ENCODE measurements around the gene AGRP. TPM values are rescaled to one million over a fixed set of nuclear protein-coding genes. Genes with fewer than 3 reads are reported as not detected.

Gene AGRP
- total RNA-seq, 1 experiment from 2014 or later, result not detected

- no peaks in the 10 kb centered on the region for H4K20me1 ChIP-seq (ENCODE audit: control insufficient read depth, insufficient read depth, insufficient read length)
- H3K36me3 Mint-ChIP-seq (ENCODE audit: insufficient read depth in 1 of 3, low read depth in 3 of 3), result peaks cover 4 to 24% (median 14%) of the 10 kb centered on the region in 3 experiments; a peak in 6 of 7 replicates
Measured at GRCh38 chr16:67433131-67433719, 50.1 kb downstream of the AGRP start.

More at GRCh38 chr16:67433131-67433719, 50.1 kb downstream of the AGRP start:
- no peak overlapping the region for H2BK120ac ChIP-seq (ENCODE audit: low read depth, low read length, poor library complexity, severe bottlenecking)
- Mint-ChIP-seq H3K4me3 (peak overlapping the region; percentile 55 to 74; a peak in 4 of 5 replicates), H3K9me3 (no peaks in the 10 kb centered on the region), H3K27ac (peak overlapping the region in 1 of 3 experiments; percentile 89; a peak in 1 of 7 replicates), H3K4me1 (peaks cover 43 to 45% of the 10 kb centered on the region in 2 experiments), H3K27me3 (ENCODE audit: low read depth) (peaks cover 16% of the 10 kb centered on the region)
- H3K56ac ChIP-seq (ENCODE audit: insufficient read length, low read depth, low read length), result no peak overlapping the region
- no peak overlapping the region for H2BK5ac ChIP-seq (ENCODE audit: insufficient read length, low read length)
- no peak overlapping the region for H3K27ac ChIP-seq (ENCODE audit: insufficient read length, low read depth, low read length)
- no CpG with 5 or more reads among the region's 5 CpGs for WGBS (ENCODE audit: extremely low coverage, insufficient read length, low lambda C conversion rate)
- H3K23ac ChIP-seq (ENCODE audit: insufficient read length, low read depth, low read length), result no peak overlapping the region
- peaks cover 10% of the 10 kb centered on the region; the same call in 1 of the 2 replicates for H3K4me1 ChIP-seq (ENCODE audit: insufficient read depth, low read length)
- no peak overlapping the region for H3K18ac ChIP-seq (ENCODE audit: insufficient read length, low read depth, low read length)
- H3K4ac ChIP-seq (ENCODE audit: low read depth, low read length), result no peak overlapping the region
- H3K9me3 ChIP-seq (ENCODE audit: control insufficient read depth, low read depth, low read length), result no peaks in the 10 kb centered on the region
- H3K79me1 ChIP-seq (ENCODE audit: insufficient read depth, low read depth, low read length, poor library complexity, severe bottlenecking), result no peaks in the 10 kb centered on the region
- no peak overlapping the region for H2BK20ac ChIP-seq (ENCODE audit: low read depth, low read length, poor library complexity, severe bottlenecking)
- H3K79me2 ChIP-seq (ENCODE audit: insufficient read depth, low read length), result no peaks in the 10 kb centered on the region; the same call in 1 of the 2 replicates
- no peak overlapping the region for H2AFZ ChIP-seq (ENCODE audit: low read length)
- TF ChIP-seq, protein P1, sequence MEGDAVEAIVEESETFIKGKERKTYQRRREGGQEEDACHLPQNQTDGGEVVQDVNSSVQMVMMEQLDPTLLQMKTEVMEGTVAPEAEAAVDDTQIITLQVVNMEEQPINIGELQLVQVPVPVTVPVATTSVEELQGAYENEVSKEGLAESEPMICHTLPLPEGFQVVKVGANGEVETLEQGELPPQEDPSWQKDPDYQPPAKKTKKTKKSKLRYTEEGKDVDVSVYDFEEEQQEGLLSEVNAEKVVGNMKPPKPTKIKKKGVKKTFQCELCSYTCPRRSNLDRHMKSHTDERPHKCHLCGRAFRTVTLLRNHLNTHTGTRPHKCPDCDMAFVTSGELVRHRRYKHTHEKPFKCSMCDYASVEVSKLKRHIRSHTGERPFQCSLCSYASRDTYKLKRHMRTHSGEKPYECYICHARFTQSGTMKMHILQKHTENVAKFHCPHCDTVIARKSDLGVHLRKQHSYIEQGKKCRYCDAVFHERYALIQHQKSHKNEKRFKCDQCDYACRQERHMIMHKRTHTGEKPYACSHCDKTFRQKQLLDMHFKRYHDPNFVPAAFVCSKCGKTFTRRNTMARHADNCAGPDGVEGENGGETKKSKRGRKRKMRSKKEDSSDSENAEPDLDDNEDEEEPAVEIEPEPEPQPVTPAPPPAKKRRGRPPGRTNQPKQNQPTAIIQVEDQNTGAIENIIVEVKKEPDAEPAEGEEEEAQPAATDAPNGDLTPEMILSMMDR (conservative IDR thresholded peaks at IDR 0.05), result no peak
- no peak overlapping the region for H2BK12ac ChIP-seq (ENCODE audit: insufficient read length, low read depth, low read length)
- no peak overlapping the region for H2BK15ac ChIP-seq (ENCODE audit: low read depth, low read length)
- H3K14ac ChIP-seq (ENCODE audit: insufficient read depth, low read length), result no peak overlapping the region
- no peak overlapping the region for H4K5ac ChIP-seq (ENCODE audit: insufficient read length, low read depth, low read length)
- H3K4me2 ChIP-seq (ENCODE audit: insufficient read depth, insufficient read length, low read length), result peak overlapping the region; percentile 58
- no peak overlapping the region for H4K8ac ChIP-seq (replicated peaks; ENCODE audit: insufficient read length, low read depth, low read length)
- no peak for DNase-seq
- H4K91ac ChIP-seq (ENCODE audit: insufficient read length, low read depth, low read length), result no peak overlapping the region
- H3K27me3 ChIP-seq (ENCODE audit: insufficient read depth, low read length), result no peaks in the 10 kb centered on the region; the same call in 1 of the 2 replicates
- peaks cover 17% of the 10 kb centered on the region for H3K23me2 ChIP-seq (ENCODE audit: insufficient read length, low read depth, low read length, poor library complexity, severe bottlenecking)
- no peak overlapping the region for H2AK5ac ChIP-seq (ENCODE audit: insufficient read length, low read length)
- no peak overlapping the region for H3K9ac ChIP-seq (ENCODE audit: extremely low read depth, insufficient read length, low read length)
- H3T11ph ChIP-seq (ENCODE audit: low read length), result no peak overlapping the region

Other genes starting within 250 kb of the AGRP start
- gene FHOD1, start 236.1 kb downstream of the AGRP start, total RNA-seq (2021), result 67.0 and 70.7 TPM in 2 replicates
- gene SLC9A5, start 234.6 kb downstream of the AGRP start, total RNA-seq (2021), result 7.5 and 9.1 TPM in 2 replicates
- 13.2 and 13.9 TPM in 2 replicates for gene PLEKHG4, start 204.0 kb downstream of the AGRP start, total RNA-seq (2021)
- gene KCTD19, start 156.8 kb downstream of the AGRP start, total RNA-seq (2021), result 0.13 TPM in 1 of 2 replicates, not detected in the other
- gene LRRC36, start 156.7 kb downstream of the AGRP start, total RNA-seq (2021), result not detected in 2 replicates
- gene TPPP3, start 90.0 kb downstream of the AGRP start, total RNA-seq (2021), result 0.48 and 0.79 TPM in 2 replicates
- 3.0 and 3.7 TPM in 2 replicates for gene ZDHHC1, start 67.1 kb downstream of the AGRP start, total RNA-seq (2021)
- gene HSD11B2, start 52.4 kb downstream of the AGRP start, total RNA-seq (2021), result 33.5 and 35.1 TPM in 2 replicates
- 39.8 and 43.0 TPM in 2 replicates for gene ATP6V0D1, start 2.4 kb downstream of the AGRP start, total RNA-seq (2021)
- 10.0 and 14.3 TPM in 2 replicates for gene RIPOR1, start 45.3 kb upstream of the AGRP start, total RNA-seq (2021)
- 87.3 and 88.5 TPM in 2 replicates for gene CTCF, start 79.0 kb upstream of the AGRP start, total RNA-seq (2021)
- 57.7 and 58.5 TPM in 2 replicates for gene CARMIL2, start 161.6 kb upstream of the AGRP start, total RNA-seq (2021)
- 34.1 and 38.2 TPM in 2 replicates for gene ACD, start 176.7 kb upstream of the AGRP start, total RNA-seq (2021)
- 10.8 and 11.2 TPM in 2 replicates for gene PARD6A, start 177.4 kb upstream of the AGRP start, total RNA-seq (2021)
- gene ENKD1, start 183.2 kb upstream of the AGRP start, total RNA-seq (2021), result 7.9 and 9.5 TPM in 2 replicates
- gene C16orf86, start 183.3 kb upstream of the AGRP start, total RNA-seq (2021), result 0.75 and 1.5 TPM in 2 replicates
- gene GFOD2, start 235.8 kb upstream of the AGRP start, total RNA-seq (2021), result 20.1 and 21.8 TPM in 2 replicates